ENCODE data around the gene C1orf232. TPM values are rescaled to one million over a fixed set of nuclear protein-coding genes. Genes with fewer than 3 reads are reported as not detected.

C1orf232 gene
- total and polyA plus RNA-seq, 2 experiments from 2014 or later: not detected

DNA sequence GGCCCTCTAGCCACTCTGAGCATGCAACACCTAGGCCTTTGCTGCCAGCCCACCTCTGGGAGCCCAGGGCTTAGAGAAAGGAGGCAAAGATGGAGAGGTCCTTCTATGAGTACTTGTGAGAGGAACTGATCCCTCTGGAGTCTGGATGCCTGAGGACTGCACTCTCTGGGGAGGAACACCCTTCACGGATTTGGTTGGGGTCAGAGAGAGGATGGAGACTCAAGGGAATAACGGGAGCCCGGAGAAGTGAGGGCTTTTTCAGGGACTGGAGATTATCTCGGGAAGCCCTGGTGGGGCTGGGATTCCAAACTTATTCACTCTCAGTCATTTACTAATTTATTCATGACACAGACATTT lies 413 bp upstream of the C1orf232 start:
- H3K9me2 ChIP-seq (ENCODE audit: insufficient read depth): no peaks in the 10 kb centered on the region
- H3K4me1 ChIP-seq (ENCODE audit: insufficient read depth): peaks cover 20% of the 10 kb centered on the region
- no peak for DNase-seq (ENCODE audit: low spot score)
- no peak overlapping the region; the same call in 1 of the 2 replicates for H3K27ac Mint-ChIP-seq
- peak overlapping the region; percentile 94 for H3K4me3 ChIP-seq
- peaks cover 25% of the 10 kb centered on the region for H3K4me1 Mint-ChIP-seq
- peak overlapping the region; percentile 88 for H3K4me3 Mint-ChIP-seq
- no peak overlapping the region for H3K27ac ChIP-seq (ENCODE audit: low read depth)
- 0 out of 2 replicates have a peak, but pooled peaks cover 4% of the 10 kb centered on the region for H3K79me2 ChIP-seq (replicated peaks; ENCODE audit: insufficient read depth)
- H3K9me3 Mint-ChIP-seq: no peaks in the 10 kb centered on the region
- no peaks in the 10 kb centered on the region for H4K20me1 ChIP-seq (replicated peaks; ENCODE audit: insufficient read depth)
- TF ChIP-seq ZNF114 (CRISPR knock-in tag; IDR thresholded peaks at IDR 0.05) (no peak), EZH2 (IDR thresholded peaks at IDR 0.05; ENCODE audit: low read depth, unreplicated experiment) (peak; percentile 4)
- TF ChIP-seq, protein P1, sequence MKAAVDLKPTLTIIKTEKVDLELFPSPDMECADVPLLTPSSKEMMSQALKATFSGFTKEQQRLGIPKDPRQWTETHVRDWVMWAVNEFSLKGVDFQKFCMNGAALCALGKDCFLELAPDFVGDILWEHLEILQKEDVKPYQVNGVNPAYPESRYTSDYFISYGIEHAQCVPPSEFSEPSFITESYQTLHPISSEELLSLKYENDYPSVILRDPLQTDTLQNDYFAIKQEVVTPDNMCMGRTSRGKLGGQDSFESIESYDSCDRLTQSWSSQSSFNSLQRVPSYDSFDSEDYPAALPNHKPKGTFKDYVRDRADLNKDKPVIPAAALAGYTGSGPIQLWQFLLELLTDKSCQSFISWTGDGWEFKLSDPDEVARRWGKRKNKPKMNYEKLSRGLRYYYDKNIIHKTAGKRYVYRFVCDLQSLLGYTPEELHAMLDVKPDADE (IDR thresholded peaks at IDR 0.05): no peak
- TF ChIP-seq, protein P2, sequence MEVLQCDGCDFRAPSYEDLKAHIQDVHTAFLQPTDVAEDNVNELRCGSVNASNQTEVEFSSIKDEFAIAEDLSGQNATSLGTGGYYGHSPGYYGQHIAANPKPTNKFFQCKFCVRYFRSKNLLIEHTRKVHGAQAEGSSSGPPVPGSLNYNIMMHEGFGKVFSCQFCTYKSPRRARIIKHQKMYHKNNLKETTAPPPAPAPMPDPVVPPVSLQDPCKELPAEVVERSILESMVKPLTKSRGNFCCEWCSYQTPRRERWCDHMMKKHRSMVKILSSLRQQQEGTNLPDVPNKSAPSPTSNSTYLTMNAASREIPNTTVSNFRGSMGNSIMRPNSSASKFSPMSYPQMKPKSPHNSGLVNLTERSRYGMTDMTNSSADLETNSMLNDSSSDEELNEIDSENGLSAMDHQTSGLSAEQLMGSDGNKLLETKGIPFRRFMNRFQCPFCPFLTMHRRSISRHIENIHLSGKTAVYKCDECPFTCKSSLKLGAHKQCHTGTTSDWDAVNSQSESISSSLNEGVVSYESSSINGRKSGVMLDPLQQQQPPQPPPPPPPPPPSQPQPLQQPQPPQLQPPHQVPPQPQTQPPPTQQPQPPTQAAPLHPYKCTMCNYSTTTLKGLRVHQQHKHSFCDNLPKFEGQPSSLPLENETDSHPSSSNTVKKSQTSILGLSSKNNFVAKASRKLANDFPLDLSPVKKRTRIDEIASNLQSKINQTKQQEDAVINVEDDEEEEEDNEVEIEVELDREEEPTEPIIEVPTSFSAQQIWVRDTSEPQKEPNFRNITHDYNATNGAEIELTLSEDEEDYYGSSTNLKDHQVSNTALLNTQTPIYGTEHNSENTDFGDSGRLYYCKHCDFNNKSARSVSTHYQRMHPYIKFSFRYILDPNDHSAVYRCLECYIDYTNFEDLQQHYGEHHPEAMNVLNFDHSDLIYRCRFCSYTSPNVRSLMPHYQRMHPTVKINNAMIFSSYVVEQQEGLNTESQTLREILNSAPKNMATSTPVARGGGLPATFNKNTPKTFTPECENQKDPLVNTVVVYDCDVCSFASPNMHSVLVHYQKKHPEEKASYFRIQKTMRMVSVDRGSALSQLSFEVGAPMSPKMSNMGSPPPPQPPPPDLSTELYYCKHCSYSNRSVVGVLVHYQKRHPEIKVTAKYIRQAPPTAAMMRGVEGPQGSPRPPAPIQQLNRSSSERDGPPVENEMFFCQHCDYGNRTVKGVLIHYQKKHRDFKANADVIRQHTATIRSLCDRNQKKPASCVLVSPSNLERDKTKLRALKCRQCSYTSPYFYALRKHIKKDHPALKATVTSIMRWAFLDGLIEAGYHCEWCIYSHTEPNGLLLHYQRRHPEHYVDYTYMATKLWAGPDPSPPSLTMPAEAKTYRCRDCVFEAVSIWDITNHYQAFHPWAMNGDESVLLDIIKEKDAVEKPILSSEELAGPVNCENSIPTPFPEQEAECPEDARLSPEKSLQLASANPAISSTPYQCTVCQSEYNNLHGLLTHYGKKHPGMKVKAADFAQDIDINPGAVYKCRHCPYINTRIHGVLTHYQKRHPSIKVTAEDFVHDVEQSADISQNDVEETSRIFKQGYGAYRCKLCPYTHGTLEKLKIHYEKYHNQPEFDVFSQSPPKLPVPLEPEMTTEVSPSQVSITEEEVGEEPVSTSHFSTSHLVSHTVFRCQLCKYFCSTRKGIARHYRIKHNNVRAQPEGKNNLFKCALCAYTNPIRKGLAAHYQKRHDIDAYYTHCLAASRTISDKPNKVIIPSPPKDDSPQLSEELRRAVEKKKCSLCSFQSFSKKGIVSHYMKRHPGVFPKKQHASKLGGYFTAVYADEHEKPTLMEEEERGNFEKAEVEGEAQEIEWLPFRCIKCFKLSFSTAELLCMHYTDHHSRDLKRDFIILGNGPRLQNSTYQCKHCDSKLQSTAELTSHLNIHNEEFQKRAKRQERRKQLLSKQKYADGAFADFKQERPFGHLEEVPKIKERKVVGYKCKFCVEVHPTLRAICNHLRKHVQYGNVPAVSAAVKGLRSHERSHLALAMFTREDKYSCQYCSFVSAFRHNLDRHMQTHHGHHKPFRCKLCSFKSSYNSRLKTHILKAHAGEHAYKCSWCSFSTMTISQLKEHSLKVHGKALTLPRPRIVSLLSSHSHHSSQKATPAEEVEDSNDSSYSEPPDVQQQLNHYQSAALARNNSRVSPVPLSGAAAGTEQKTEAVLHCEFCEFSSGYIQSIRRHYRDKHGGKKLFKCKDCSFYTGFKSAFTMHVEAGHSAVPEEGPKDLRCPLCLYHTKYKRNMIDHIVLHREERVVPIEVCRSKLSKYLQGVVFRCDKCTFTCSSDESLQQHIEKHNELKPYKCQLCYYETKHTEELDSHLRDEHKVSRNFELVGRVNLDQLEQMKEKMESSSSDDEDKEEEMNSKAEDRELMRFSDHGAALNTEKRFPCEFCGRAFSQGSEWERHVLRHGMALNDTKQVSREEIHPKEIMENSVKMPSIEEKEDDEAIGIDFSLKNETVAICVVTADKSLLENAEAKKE (CRISPR knock-in tag; IDR thresholded peaks at IDR 0.05): no peak
- H3K4me2 ChIP-seq: peak overlapping the region; percentile 99
- peak overlapping the region; percentile 83 for H2AFZ ChIP-seq
- H3K36me3 ChIP-seq (ENCODE audit: insufficient read depth): no peaks in the 10 kb centered on the region
- H3K27me3 ChIP-seq (ENCODE audit: insufficient read depth): peaks cover 33% of the 10 kb centered on the region
- H3K27me3 Mint-ChIP-seq (ENCODE audit: insufficient read depth, low read depth, poor library complexity): peaks cover 46% of the 10 kb centered on the region
- H3K36me3 Mint-ChIP-seq (ENCODE audit: low read depth): no peaks in the 10 kb centered on the region; the same call in 2 of the 3 replicates
- no peak for ATAC-seq
- no peaks in the 10 kb centered on the region for H3F3A ChIP-seq (replicated peaks; ENCODE audit: low read depth)
